Testis (tissue), 2 donors: ENCODE results near the gene ZNF174.

Source experiments
- CTCF ChIP-seq, 3 experiments: fragments of 450-650 bp in 2 of 3; fragments of 200-600 bp in 1 of 3; sonication (generic) in 1 of 3; IDR thresholded peaks; one replicate each; pipeline ENCODE4 v1.5.1; 2016 to 2019; ENCODE audit warnings: antibody characterized with exemption in 3 of 3, mild to moderate bottlenecking in 2 of 3, moderate library complexity in 1 of 3
- POLR2A ChIP-seq: fragments of 450-650 bp; IDR thresholded peaks from one replicate; pipeline ENCODE4 v1.6.1; 2017; ENCODE audit warnings: antibody characterized with exemption, mild to moderate bottlenecking, moderate library complexity

DNA sequence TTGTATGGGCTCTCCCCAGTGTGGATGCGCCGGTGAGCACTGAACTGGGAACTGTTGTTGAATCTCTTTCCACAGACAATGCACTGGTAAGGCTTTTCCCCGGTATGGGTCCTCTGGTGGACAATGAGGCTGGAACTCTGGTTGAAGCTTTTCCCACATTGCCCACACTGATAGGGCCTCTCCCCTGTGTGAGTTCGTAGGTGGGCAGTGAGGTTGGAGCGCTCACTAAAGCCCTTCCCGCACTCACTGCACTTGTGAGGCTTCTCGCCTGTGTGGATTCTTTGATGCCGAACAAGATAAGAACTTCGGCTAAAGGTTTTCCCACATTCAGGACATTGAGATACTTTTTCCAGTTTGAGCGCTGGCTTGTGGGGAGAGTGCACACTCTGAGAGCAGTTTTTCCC is 18.0 kb upstream of the ZNF174 start:
- no peak for TF ChIP-seq POLR2A
- no peak for TF ChIP-seq CTCF (IDR thresholded peaks at IDR 0.05)
